ENCODE results near the gene UNC13B.

DNA sequence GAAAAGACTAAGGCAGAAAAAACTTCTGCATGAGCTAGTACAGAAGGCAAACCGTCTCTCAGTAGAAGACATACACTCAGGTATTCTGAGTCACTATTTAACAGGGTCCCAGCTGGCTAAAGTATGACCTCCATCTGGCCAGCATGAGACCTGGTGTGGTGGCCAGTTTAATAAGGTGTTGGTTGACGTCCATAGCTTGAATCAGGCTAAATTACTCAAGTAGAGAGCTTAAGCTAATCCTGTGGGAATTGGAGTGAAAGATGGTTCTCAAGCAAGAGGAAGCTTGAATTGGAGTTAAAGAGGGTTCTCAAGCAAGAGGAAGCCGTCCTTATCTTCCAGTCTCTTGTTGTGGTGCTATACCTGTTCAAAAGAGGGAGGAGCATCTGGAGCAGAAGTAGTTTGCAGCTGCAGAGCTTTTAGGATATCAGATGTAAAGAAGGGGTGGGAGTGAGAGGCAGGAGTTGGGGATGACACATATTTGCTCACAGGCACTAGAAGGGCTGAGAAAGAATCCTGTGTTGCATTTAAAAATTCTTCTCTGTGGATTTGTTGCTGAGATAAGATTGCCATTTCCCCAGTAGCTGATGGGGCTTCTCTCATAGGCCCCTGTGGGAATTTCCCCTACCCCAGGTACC lies 192.0 kb downstream of the UNC13B start:
- TF ChIP-seq CTCF (conservative IDR thresholded peaks at IDR 0.05; ENCODE audit: low read depth, low read length) (no peak), EZH2phosphoT487 (IDR thresholded peaks at IDR 0.05; ENCODE audit: borderline replicate concordance, low read length) (no peak)
